Muscle of arm (tissue), 14 donors: Measurements from ENCODE around the gene INAFM1. TPM values are rescaled to one million over a fixed set of nuclear protein-coding genes. Genes with fewer than 3 reads are reported as not detected.

Experiments used
- DNase-seq: peaks from one replicate; pipeline ENCODE4 v3.0.0-alpha.2; 2013
- long read RNA-seq, 11 donors: transcript quantifications; one replicate each; lab custom pipeline, GENCODE V29; 2026
- polyA plus RNA-seq, 12 donors: library from polyadenylated mRNA; unstranded; fragments of 120-200 nt; gene quantifications; one replicate each; pipeline ENCODE4 v1.2.1, GENCODE V29; 2013; ENCODE audit not compliant: insufficient read length in 12 of 12

The INAFM1 gene
- 10 to 100 TPM in 2 of 12 donors, 1 to 10 TPM in 9, not detected in 1; 6.4 to 12.8 (median 8.0) TPM for polyA plus RNA-seq
- long read RNA-seq, donor 1, transcript INAFM1-201 (1 exons, 1,255 nt): major isoform, 10 of 10 reads
- long read RNA-seq, donor 1, partial matches to known transcripts: 0 of 10 reads
- long read RNA-seq, donor 1, other reads (novel, unspliced or antisense): 0 of 10 reads
- long read RNA-seq, donor 2, transcript INAFM1-201 (1 exons, 1,255 nt): major isoform, 13 of 13 reads
- long read RNA-seq, donor 2, partial matches to known transcripts: 0 of 13 reads
- long read RNA-seq, donor 2, other reads (novel, unspliced or antisense): 0 of 13 reads
- long read RNA-seq, donor 3, partial matches to known transcripts: 0 of 4 reads
- long read RNA-seq, donor 3, other reads (novel, unspliced or antisense): 0 of 4 reads
- long read RNA-seq, donor 4, transcript INAFM1-201 (1 exons, 1,255 nt): major isoform, 10 of 10 reads
- long read RNA-seq, donor 4, partial matches to known transcripts: 0 of 10 reads
- long read RNA-seq, donor 4, other reads (novel, unspliced or antisense): 0 of 10 reads
- long read RNA-seq, donor 5, transcript INAFM1-201 (1 exons, 1,255 nt): major isoform, 13 of 13 reads
- long read RNA-seq, donor 5, partial matches to known transcripts: 0 of 13 reads
- long read RNA-seq, donor 5, other reads (novel, unspliced or antisense): 0 of 13 reads
- long read RNA-seq, donor 6, transcript INAFM1-201 (1 exons, 1,255 nt): major isoform, 7 of 7 reads
- long read RNA-seq, donor 6, partial matches to known transcripts: 0 of 7 reads
- long read RNA-seq, donor 6, other reads (novel, unspliced or antisense): 0 of 7 reads
- long read RNA-seq, donor 7, transcript INAFM1-201 (1 exons, 1,255 nt): major isoform, 5 of 5 reads
- long read RNA-seq, donor 7, partial matches to known transcripts: 0 of 5 reads
- long read RNA-seq, donor 7, other reads (novel, unspliced or antisense): 0 of 5 reads
- long read RNA-seq, donor 8, transcript INAFM1-201 (1 exons, 1,255 nt): major isoform, 5 of 5 reads
- long read RNA-seq, donor 8, partial matches to known transcripts: 0 of 5 reads
- long read RNA-seq, donor 8, other reads (novel, unspliced or antisense): 0 of 5 reads
- long read RNA-seq, donor 9, transcript INAFM1-201 (1 exons, 1,255 nt): major isoform, 6 of 6 reads
- long read RNA-seq, donor 9, partial matches to known transcripts: 0 of 6 reads
- long read RNA-seq, donor 9, other reads (novel, unspliced or antisense): 0 of 6 reads
- long read RNA-seq, donor 10, transcript INAFM1-201 (1 exons, 1,255 nt): major isoform, 7 of 7 reads
- long read RNA-seq, donor 10, partial matches to known transcripts: 0 of 7 reads
- long read RNA-seq, donor 10, other reads (novel, unspliced or antisense): 0 of 7 reads
- long read RNA-seq, donor 11, transcript INAFM1-201 (1 exons, 1,255 nt): major isoform, 10 of 10 reads
- long read RNA-seq, donor 11, partial matches to known transcripts: 0 of 10 reads
- long read RNA-seq, donor 11, other reads (novel, unspliced or antisense): 0 of 10 reads

- DNase-seq: peak; percentile 95
Measured at GRCh38 chr19:47274071-47274890, at the start of gene INAFM1. TSS of gene INAFM1 (plus strand) at chr19:47274885. CDS start at chr19:47274920, 35 bp downstream.

- peak; percentile 88 for DNase-seq
Measured at GRCh38 chr19:47225746-47226425, 48.8 kb upstream of the INAFM1 start.

GRCh38 chr19:47226426-47227351 is 48.0 kb upstream of the INAFM1 start:
- no peak for DNase-seq

- peak; percentile 71 for DNase-seq
Measured at GRCh38 chr19:47227352-47228167, 47.1 kb upstream of the INAFM1 start.

GRCh38 chr19:47228168-47228936 is 46.3 kb upstream of the INAFM1 start:
- no peak for DNase-seq

GRCh38 chr19:47228937-47229675 is 45.6 kb upstream of the INAFM1 start:
- DNase-seq: no peak

- DNase-seq: no peak
Measured at GRCh38 chr19:47229676-47230053, 45.0 kb upstream of the INAFM1 start.

- no peak for DNase-seq
Measured at GRCh38 chr19:47230054-47230920, 44.4 kb upstream of the INAFM1 start.

- no peak for DNase-seq
Measured at GRCh38 chr19:47230921-47231214, 43.8 kb upstream of the INAFM1 start, which contains the start of gene BBC3. TSS of gene BBC3 (minus strand) at chr19:47231199. CDS start at chr19:47228431, 2,768 bp downstream.

- peak; percentile 66 for DNase-seq
Measured at GRCh38 chr19:47231215-47232054, 43.2 kb upstream of the INAFM1 start.

- no peak for DNase-seq
Measured at GRCh38 chr19:47232422-47233211, 42.1 kb upstream of the INAFM1 start.

GRCh38 chr19:47236072-47236675 is 38.5 kb upstream of the INAFM1 start:
- DNase-seq: no peak

- no peak for DNase-seq
Measured at GRCh38 chr19:47239152-47239551, 35.5 kb upstream of the INAFM1 start.
